ENCODE results near the gene LACRT. TPM values are rescaled to one million over a fixed set of nuclear protein-coding genes. Genes with fewer than 3 reads are reported as not detected.

LACRT gene
- total and polyA plus RNA-seq, 4 donors: not detected

GRCh38 chr12:54608156-54608555 lies 26.5 kb downstream of the LACRT start:
- Histone ChIP-seq H3K9me3 (ENCODE audit: control insufficient read depth, low read length) (no peaks in the 10 kb centered on the region), H3K36me3 (ENCODE audit: control insufficient read depth in 1 of 2, insufficient read depth in 2 of 2, low read length in 1 of 2) (no peaks in the 10 kb centered on the region), H3K4me3 (ENCODE audit: low read length in 2 of 2) (no peak overlapping the region), H3K27ac (ENCODE audit: low read depth in 1 of 2, low read length in 2 of 2) (no peak overlapping the region), H3K27me3 (ENCODE audit: control insufficient read depth in 1 of 2, insufficient read depth in 2 of 2, low read length in 1 of 2) (no peaks in the 10 kb centered on the region), H3K4me1 (ENCODE audit: control insufficient read depth in 1 of 2, insufficient read depth in 2 of 2, low read length in 2 of 2) (no peaks in the 10 kb centered on the region)
- ATAC-seq (ENCODE audit: low FRiP score): no peak
- WGBS, 2 donors: 55 to 65% methylated on average over 6 of the region's 6 CpGs
- no peak for DNase-seq
- intact Hi-C loops (cut with DNase I): no loop called here

GRCh38 chr12:54606556-54606955 lies 28.1 kb downstream of the LACRT start:
- intact Hi-C loops (cut with DNase I): no loop called here
- 58 to 68% methylated on average over 3 to 4 of the region's 4 CpGs for WGBS, 2 donors
- Histone ChIP-seq H3K4me1 (ENCODE audit: control insufficient read depth in 1 of 2, insufficient read depth in 2 of 2, low read length in 2 of 2) (no peaks in the 10 kb centered on the region), H3K9me3 (ENCODE audit: control insufficient read depth, low read length) (no peaks in the 10 kb centered on the region), H3K27ac (ENCODE audit: low read depth in 1 of 2, low read length in 2 of 2) (no peak overlapping the region), H3K27me3 (ENCODE audit: control insufficient read depth in 1 of 2, insufficient read depth in 2 of 2, low read length in 1 of 2) (no peaks in the 10 kb centered on the region), H3K36me3 (ENCODE audit: control insufficient read depth in 1 of 2, insufficient read depth in 2 of 2, low read length in 1 of 2) (no peaks in the 10 kb centered on the region), H3K4me3 (ENCODE audit: low read length in 2 of 2) (no peak overlapping the region)
- ATAC-seq (ENCODE audit: low FRiP score): no peak
- DNase-seq: no peak

GRCh38 chr12:54605138-54605970 lies 29.3 kb downstream of the LACRT start:
- no peaks in the 10 kb centered on the region for H3K9me3 ChIP-seq (ENCODE audit: control insufficient read depth, low read length)
- H3K4me1 ChIP-seq (ENCODE audit: control insufficient read depth in 1 of 2, insufficient read depth in 2 of 2, low read length in 2 of 2): no peaks in the 10 kb centered on the region
- WGBS, 2 donors: 95 to 98% methylated on average over 6 of the region's 6 CpGs
- no peaks in the 10 kb centered on the region for H3K27me3 ChIP-seq (ENCODE audit: control insufficient read depth in 1 of 2, insufficient read depth in 2 of 2, low read length in 1 of 2)
- no peak overlapping the region for H3K27ac ChIP-seq (ENCODE audit: low read depth in 1 of 2, low read length in 2 of 2)
- intact Hi-C loops (cut with DNase I): no loop called here
- ATAC-seq (ENCODE audit: low FRiP score) (no peak), DNase-seq (no peak)
- no peaks in the 10 kb centered on the region for H3K36me3 ChIP-seq (ENCODE audit: control insufficient read depth in 1 of 2, insufficient read depth in 2 of 2, low read length in 1 of 2)
- no peak overlapping the region for H3K4me3 ChIP-seq (ENCODE audit: low read length in 2 of 2)

- no peak overlapping the region for H3K27ac ChIP-seq (ENCODE audit: low read depth in 1 of 2, low read length in 2 of 2)
- H3K4me3 ChIP-seq (ENCODE audit: low read length in 2 of 2): no peak overlapping the region
- WGBS, 2 donors: 90 to 93% methylated on average over 4 of the region's 4 CpGs
- intact Hi-C loops (cut with DNase I): no loop called here
- H3K4me1 ChIP-seq (ENCODE audit: control insufficient read depth in 1 of 2, insufficient read depth in 2 of 2, low read length in 2 of 2): no peaks in the 10 kb centered on the region
- DNase-seq (no peak), ATAC-seq (ENCODE audit: low FRiP score) (no peak)
- no peaks in the 10 kb centered on the region for H3K9me3 ChIP-seq (ENCODE audit: control insufficient read depth, low read length)
- H3K36me3 ChIP-seq (ENCODE audit: control insufficient read depth in 1 of 2, insufficient read depth in 2 of 2, low read length in 1 of 2): no peaks in the 10 kb centered on the region
- no peaks in the 10 kb centered on the region for H3K27me3 ChIP-seq (ENCODE audit: control insufficient read depth in 1 of 2, insufficient read depth in 2 of 2, low read length in 1 of 2)
Measured at GRCh38 chr12:54604436-54604835, 30.3 kb downstream of the LACRT start.

GRCh38 chr12:54603872-54604271 lies 30.8 kb downstream of the LACRT start:
- Histone ChIP-seq H3K36me3 (ENCODE audit: control insufficient read depth in 1 of 2, insufficient read depth in 2 of 2, low read length in 1 of 2) (no peaks in the 10 kb centered on the region), H3K4me1 (ENCODE audit: control insufficient read depth in 1 of 2, insufficient read depth in 2 of 2, low read length in 2 of 2) (no peaks in the 10 kb centered on the region), H3K27ac (ENCODE audit: low read depth in 1 of 2, low read length in 2 of 2) (no peak overlapping the region), H3K9me3 (ENCODE audit: control insufficient read depth, low read length) (no peaks in the 10 kb centered on the region), H3K27me3 (ENCODE audit: control insufficient read depth in 1 of 2, insufficient read depth in 2 of 2, low read length in 1 of 2) (no peaks in the 10 kb centered on the region), H3K4me3 (ENCODE audit: low read length in 2 of 2) (no peak overlapping the region)
- no peak for ATAC-seq (ENCODE audit: low FRiP score)
- 90 to 91% methylated on average over 5 of the region's 5 CpGs for WGBS, 2 donors
- intact Hi-C loops (cut with DNase I): no loop called here
- no peak for DNase-seq

- Histone ChIP-seq H3K4me1 (ENCODE audit: control insufficient read depth in 1 of 2, insufficient read depth in 2 of 2, low read length in 2 of 2) (no peaks in the 10 kb centered on the region), H3K27ac (ENCODE audit: low read depth in 1 of 2, low read length in 2 of 2) (no peak overlapping the region), H3K27me3 (ENCODE audit: control insufficient read depth in 1 of 2, insufficient read depth in 2 of 2, low read length in 1 of 2) (no peaks in the 10 kb centered on the region), H3K36me3 (ENCODE audit: control insufficient read depth in 1 of 2, insufficient read depth in 2 of 2, low read length in 1 of 2) (no peaks in the 10 kb centered on the region), H3K9me3 (ENCODE audit: control insufficient read depth, low read length) (no peaks in the 10 kb centered on the region), H3K4me3 (ENCODE audit: low read length in 2 of 2) (no peak overlapping the region)
- intact Hi-C loops (cut with DNase I): no loop called here
- 20 to 24% methylated on average over 8 of the region's 8 CpGs for WGBS, 2 donors
- ATAC-seq (ENCODE audit: low FRiP score) (peak; percentile 81), DNase-seq (peak; percentile 68 to 83)
Measured at GRCh38 chr12:54603173-54603814, 31.4 kb downstream of the LACRT start.

- H3K36me3 ChIP-seq (ENCODE audit: control insufficient read depth in 1 of 2, insufficient read depth in 2 of 2, low read length in 1 of 2): no peaks in the 10 kb centered on the region
- no peaks in the 10 kb centered on the region for H3K9me3 ChIP-seq (ENCODE audit: control insufficient read depth, low read length)
- ATAC-seq (ENCODE audit: low FRiP score) (no peak), DNase-seq (no peak)
- H3K27ac ChIP-seq (ENCODE audit: low read depth in 1 of 2, low read length in 2 of 2): no peak overlapping the region
- H3K27me3 ChIP-seq (ENCODE audit: control insufficient read depth in 1 of 2, insufficient read depth in 2 of 2, low read length in 1 of 2): no peaks in the 10 kb centered on the region
- no peak overlapping the region for H3K4me3 ChIP-seq (ENCODE audit: low read length in 2 of 2)
- intact Hi-C loops (cut with DNase I): no loop called here
- no peaks in the 10 kb centered on the region for H3K4me1 ChIP-seq (ENCODE audit: control insufficient read depth in 1 of 2, insufficient read depth in 2 of 2, low read length in 2 of 2)
- 60 to 61% methylated on average over 2 of the region's 2 CpGs for WGBS, 2 donors
Measured at GRCh38 chr12:54602661-54603060, 32.0 kb downstream of the LACRT start.

- Histone ChIP-seq H3K36me3 (ENCODE audit: control insufficient read depth in 1 of 2, insufficient read depth in 2 of 2, low read length in 1 of 2) (no peaks in the 10 kb centered on the region), H3K27ac (ENCODE audit: low read depth in 1 of 2, low read length in 2 of 2) (no peak overlapping the region), H3K27me3 (ENCODE audit: control insufficient read depth in 1 of 2, insufficient read depth in 2 of 2, low read length in 1 of 2) (no peaks in the 10 kb centered on the region), H3K4me1 (ENCODE audit: control insufficient read depth in 1 of 2, insufficient read depth in 2 of 2, low read length in 2 of 2) (no peaks in the 10 kb centered on the region), H3K9me3 (ENCODE audit: control insufficient read depth, low read length) (no peaks in the 10 kb centered on the region), H3K4me3 (ENCODE audit: low read length in 2 of 2) (no peak overlapping the region)
- WGBS, 2 donors: 49 to 58% methylated on average over 4 of the region's 4 CpGs
- no peak for ATAC-seq (ENCODE audit: low FRiP score)
- intact Hi-C loops (cut with DNase I): no loop called here
- no peak for DNase-seq
Measured at GRCh38 chr12:54601841-54602240, 32.9 kb downstream of the LACRT start.

- Histone ChIP-seq H3K36me3 (ENCODE audit: control insufficient read depth in 1 of 2, insufficient read depth in 2 of 2, low read length in 1 of 2) (no peaks in the 10 kb centered on the region), H3K4me1 (ENCODE audit: control insufficient read depth in 1 of 2, insufficient read depth in 2 of 2, low read length in 2 of 2) (no peaks in the 10 kb centered on the region), H3K27me3 (ENCODE audit: control insufficient read depth in 1 of 2, insufficient read depth in 2 of 2, low read length in 1 of 2) (no peaks in the 10 kb centered on the region), H3K4me3 (ENCODE audit: low read length in 2 of 2) (no peak overlapping the region), H3K9me3 (ENCODE audit: control insufficient read depth, low read length) (no peaks in the 10 kb centered on the region), H3K27ac (ENCODE audit: low read depth in 1 of 2, low read length in 2 of 2) (no peak overlapping the region)
- DNase-seq (no peak), ATAC-seq (ENCODE audit: low FRiP score) (no peak)
- WGBS, 2 donors: 90 to 92% methylated on average over 5 of the region's 5 CpGs
- intact Hi-C loops (cut with DNase I): loop anchor here in 1 of 2 donors (10.0 kb wide), 1 partner anchor 74 kb away; no protein-coding TSS in a partner anchor
Measured at GRCh38 chr12:54598970-54599369, 35.7 kb downstream of the LACRT start.
